ENCODE data around the gene KLK11. TPM values are rescaled to one million over a fixed set of nuclear protein-coding genes. Genes with fewer than 3 reads are reported as not detected.

The KLK11 gene
- total and polyA plus RNA-seq, 2 donors (not counting 3 experiments of a cell fraction or from before 2014, with no cell fraction given): not detected

DNA sequence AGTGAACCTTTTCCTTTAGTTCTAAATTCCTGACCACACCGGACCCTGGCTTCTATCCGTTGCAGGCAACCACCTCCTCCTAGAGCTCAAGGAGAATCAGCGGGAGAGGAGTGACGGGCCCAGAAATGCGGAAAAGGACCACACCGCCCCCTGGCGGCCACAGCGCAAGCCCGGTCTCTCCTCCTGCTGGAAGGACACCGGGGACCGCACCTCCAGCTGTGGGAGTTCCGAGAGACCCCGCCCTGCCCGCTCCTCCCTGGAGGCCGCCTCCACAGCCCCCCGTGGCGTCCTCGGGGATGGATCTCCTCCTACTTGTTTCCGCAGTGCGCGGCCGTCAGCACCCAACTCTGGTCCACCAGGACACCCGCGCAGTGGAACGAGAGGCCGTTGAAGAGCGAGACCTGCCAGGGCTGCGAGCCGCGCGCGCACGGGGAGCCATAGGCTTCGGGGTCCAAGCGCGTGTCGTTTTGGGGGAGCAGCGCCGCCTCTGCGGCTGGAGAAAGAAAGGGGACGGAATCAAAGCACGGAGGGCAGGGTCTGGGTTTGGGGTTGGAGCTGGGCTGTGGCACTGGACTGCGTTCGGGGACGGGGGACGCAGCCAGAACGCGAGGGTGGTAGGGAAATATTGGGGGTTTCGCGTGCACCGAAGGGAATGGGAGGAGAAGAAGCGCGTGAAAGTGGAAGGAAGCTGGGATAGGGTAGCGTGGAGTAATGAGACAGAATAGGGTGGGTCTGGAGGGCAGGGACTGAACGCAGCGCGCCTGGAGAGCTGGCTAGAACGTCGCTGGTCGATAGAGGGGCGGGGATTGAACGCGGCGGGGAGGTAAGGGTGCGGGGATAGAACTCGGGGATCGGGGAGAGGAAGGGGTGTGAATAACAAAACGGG lies 9.4 kb downstream of the KLK11 start:
- Histone ChIP-seq H3K9ac (replicated peaks; ENCODE audit: extremely low read depth, insufficient read depth, low read length) (no peak overlapping the region), H4K20me1 (replicated peaks; ENCODE audit: control insufficient read depth, extremely low read depth, insufficient read depth, low read length) (no peaks in the 10 kb centered on the region), H2AFZ (ENCODE audit: low read depth, low read length) (no peak overlapping the region), H3K4me2 (ENCODE audit: insufficient read depth, low read length) (no peak overlapping the region), H3K9me1 (replicated peaks; ENCODE audit: control insufficient read depth, extremely low read depth, insufficient read depth, low read length) (no peaks in the 10 kb centered on the region), H3K4me3 (replicated peaks in 1 of 3; ENCODE audit: insufficient read depth in 1 of 3, low read depth in 1 of 3, low read length in 3 of 3) (no peak overlapping the region), H3K4me1 (ENCODE audit: control insufficient read depth, extremely low read depth, insufficient read depth, low read length) (no peaks in the 10 kb centered on the region), H3K36me3 (ENCODE audit: control insufficient read depth in 2 of 2, extremely low read depth in 1 of 2, insufficient read depth in 2 of 2, low read length in 2 of 2) (no peaks in the 10 kb centered on the region), H3K27me3 (ENCODE audit: control insufficient read depth in 2 of 2, insufficient read depth in 2 of 2, low read length in 2 of 2) (peaks cover 21 to 25% of the 10 kb centered on the region in 2 experiments), H3K9me3 (replicated peaks; ENCODE audit: control insufficient read depth, insufficient read depth, low read length) (no peaks in the 10 kb centered on the region), H3K27ac (ENCODE audit: insufficient read depth, low read depth, low read length) (no peak overlapping the region), H3K79me2 (ENCODE audit: control insufficient read depth, insufficient read depth, low read length) (no peaks in the 10 kb centered on the region)
- dilution Hi-C loops (cut with MboI; ENCODE audit: extremely low pct_ligation_motif_present, low sequenced_read_pairs): no loop called here
- CTCF ChIA-PET: interaction anchor here (0.6 to 3.2 kb wide), 30 partner anchors 9 to 488 kb away, joined by 3 to 35 read pairs (median 4); partner anchors contain the start of gene KLK6
- FAIRE-seq (peak; percentile 84), DNase-seq (ENCODE audit: low read depth, low spot score) (peak; percentile 39)
- BruUV-seq (replicated peaks): no TSS peak
- intact Hi-C loops (cut with micrococcal nuclease): loop anchor here (1.0 kb wide), 1 partner anchor 87 kb away; no protein-coding TSS in a partner anchor
- TF ChIP-seq POLR2A (IDR thresholded peaks at IDR 0.05; ENCODE audit: low read depth, low read length) (no peak), EZH2 (IDR thresholded peaks at IDR 0.05; ENCODE audit: borderline replicate concordance, low read depth, low read length, severe bottlenecking) (peak; percentile 48)
- TF ChIP-seq, protein P1, sequence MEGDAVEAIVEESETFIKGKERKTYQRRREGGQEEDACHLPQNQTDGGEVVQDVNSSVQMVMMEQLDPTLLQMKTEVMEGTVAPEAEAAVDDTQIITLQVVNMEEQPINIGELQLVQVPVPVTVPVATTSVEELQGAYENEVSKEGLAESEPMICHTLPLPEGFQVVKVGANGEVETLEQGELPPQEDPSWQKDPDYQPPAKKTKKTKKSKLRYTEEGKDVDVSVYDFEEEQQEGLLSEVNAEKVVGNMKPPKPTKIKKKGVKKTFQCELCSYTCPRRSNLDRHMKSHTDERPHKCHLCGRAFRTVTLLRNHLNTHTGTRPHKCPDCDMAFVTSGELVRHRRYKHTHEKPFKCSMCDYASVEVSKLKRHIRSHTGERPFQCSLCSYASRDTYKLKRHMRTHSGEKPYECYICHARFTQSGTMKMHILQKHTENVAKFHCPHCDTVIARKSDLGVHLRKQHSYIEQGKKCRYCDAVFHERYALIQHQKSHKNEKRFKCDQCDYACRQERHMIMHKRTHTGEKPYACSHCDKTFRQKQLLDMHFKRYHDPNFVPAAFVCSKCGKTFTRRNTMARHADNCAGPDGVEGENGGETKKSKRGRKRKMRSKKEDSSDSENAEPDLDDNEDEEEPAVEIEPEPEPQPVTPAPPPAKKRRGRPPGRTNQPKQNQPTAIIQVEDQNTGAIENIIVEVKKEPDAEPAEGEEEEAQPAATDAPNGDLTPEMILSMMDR (IDR thresholded peaks at IDR 0.05; ENCODE audit: extremely low read depth in 1 of 2, insufficient read depth in 1 of 2, low read depth in 1 of 2, low read length in 2 of 2): peak; percentile 79 to 91
- POLR2A ChIA-PET: no interaction called here
